ENCODE data around the gene OTP. TPM values are rescaled to one million over a fixed set of nuclear protein-coding genes. Genes with fewer than 3 reads are reported as not detected.
A peak's percentile ranks its signal among the peaks of the same experiment; 100 is the strongest.

Gene OTP
- total and polyA plus RNA-seq, 10 of the 15 experiments (the other 5 are each of a cell fraction or from before 2014, with no cell fraction given): 0.31 to 8.8 (median 2.4) TPM

GRCh38 chr5:77630114-77630680 is 8.3 kb downstream of the OTP start (continued):
- TF ChIP-seq E4F1 (IDR thresholded peaks at IDR 0.05; ENCODE audit: borderline replicate concordance, partially characterized antibody) (no peak), NR2C2 (IDR thresholded peaks at IDR 0.05; ENCODE audit: borderline replicate concordance, control insufficient read depth, insufficient read length, low read depth) (no peak), ZNF622 (IDR thresholded peaks at IDR 0.05) (no peak), FOS (IDR thresholded peaks at IDR 0.05; ENCODE audit: borderline replicate concordance, extremely low read depth, insufficient read length) (no peak)

- ChIA-PET SMC1A (ENCODE audit: uncharacterized antibody, unreplicated experiment) (interaction anchor here (0.6 to 3.5 kb wide), 7 partner anchors 33 to 249 kb away, joined by 3 to 30 read pairs (median 8); no protein-coding TSS in a partner anchor), CTCF (interaction anchor here (0.9 to 2.7 kb wide), 7 partner anchors 36 to 485 kb away, joined by 3 to 33 read pairs (median 4); partner anchors contain the start of gene WDR41)
- no peak for TF ChIP-seq RAD21 (IDR thresholded peaks at IDR 0.05; ENCODE audit: insufficient read depth, low read depth, low read length)
- TF ChIP-seq SIX5 (IDR thresholded peaks at IDR 0.05; ENCODE audit: low read depth, low read length, severe bottlenecking): no peak
- TF ChIP-seq RB1 (IDR thresholded peaks at IDR 0.05; ENCODE audit: borderline replicate concordance): peak; percentile 55; the same call in 1 of the 2 replicates
- TF ChIP-seq, protein P1, sequence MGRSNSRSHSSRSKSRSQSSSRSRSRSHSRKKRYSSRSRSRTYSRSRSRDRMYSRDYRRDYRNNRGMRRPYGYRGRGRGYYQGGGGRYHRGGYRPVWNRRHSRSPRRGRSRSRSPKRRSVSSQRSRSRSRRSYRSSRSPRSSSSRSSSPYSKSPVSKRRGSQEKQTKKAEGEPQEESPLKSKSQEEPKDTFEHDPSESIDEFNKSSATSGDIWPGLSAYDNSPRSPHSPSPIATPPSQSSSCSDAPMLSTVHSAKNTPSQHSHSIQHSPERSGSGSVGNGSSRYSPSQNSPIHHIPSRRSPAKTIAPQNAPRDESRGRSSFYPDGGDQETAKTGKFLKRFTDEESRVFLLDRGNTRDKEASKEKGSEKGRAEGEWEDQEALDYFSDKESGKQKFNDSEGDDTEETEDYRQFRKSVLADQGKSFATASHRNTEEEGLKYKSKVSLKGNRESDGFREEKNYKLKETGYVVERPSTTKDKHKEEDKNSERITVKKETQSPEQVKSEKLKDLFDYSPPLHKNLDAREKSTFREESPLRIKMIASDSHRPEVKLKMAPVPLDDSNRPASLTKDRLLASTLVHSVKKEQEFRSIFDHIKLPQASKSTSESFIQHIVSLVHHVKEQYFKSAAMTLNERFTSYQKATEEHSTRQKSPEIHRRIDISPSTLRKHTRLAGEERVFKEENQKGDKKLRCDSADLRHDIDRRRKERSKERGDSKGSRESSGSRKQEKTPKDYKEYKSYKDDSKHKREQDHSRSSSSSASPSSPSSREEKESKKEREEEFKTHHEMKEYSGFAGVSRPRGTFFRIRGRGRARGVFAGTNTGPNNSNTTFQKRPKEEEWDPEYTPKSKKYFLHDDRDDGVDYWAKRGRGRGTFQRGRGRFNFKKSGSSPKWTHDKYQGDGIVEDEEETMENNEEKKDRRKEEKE (IDR thresholded peaks at IDR 0.05): no peak
- TF ChIP-seq BHLHE40 (IDR thresholded peaks at IDR 0.05; ENCODE audit: borderline replicate concordance in 1 of 2, low read depth in 2 of 2, low read length in 1 of 2): 0 out of 4 replicates have a peak, but pooled peaks of 1 of the 2 experiments have one; percentile 17
- TF ChIP-seq ZBED1 (IDR thresholded peaks at IDR 0.05; ENCODE audit: borderline replicate concordance): no peak
- TF ChIP-seq RELA (IDR thresholded peaks at IDR 0.05; ENCODE audit: borderline replicate concordance, partially characterized antibody): no peak
- no peak for TF ChIP-seq EED (IDR thresholded peaks at IDR 0.05; ENCODE audit: low read depth)
- peak; percentile 61; the same call in 1 of the 2 replicates for TF ChIP-seq HDGF (IDR thresholded peaks at IDR 0.05)
- TF ChIP-seq POLR2AphosphoS5 (IDR thresholded peaks at IDR 0.05; ENCODE audit: low read length): no peak
Observed at GRCh38 chr5:77629509-77630113, 8.9 kb downstream of the OTP start.

More at GRCh38 chr5:77629509-77630113, 8.9 kb downstream of the OTP start:
- ATAC-seq: peak; percentile 7
- H3K27ac ChIP-seq (ENCODE audit: control insufficient read depth, insufficient read depth): no peak overlapping the region
- no peak for FAIRE-seq
- H3K9me3 ChIP-seq (replicated peaks; ENCODE audit: control insufficient read depth, insufficient read depth, low read length): peaks cover 3% of the 10 kb centered on the region; the same call in 2 of the 3 replicates
- H3K4me2 ChIP-seq (ENCODE audit: control insufficient read depth, insufficient read depth): peak overlapping the region; percentile 77
- no peaks in the 10 kb centered on the region for H4K20me1 ChIP-seq (ENCODE audit: control insufficient read depth, insufficient read depth)
- ChIA-PET POLR2A (interaction anchor here (0.6 to 2.3 kb wide), 14 partner anchors 8 to 250 kb away, joined by 3 to 13 read pairs (median 6); partner anchors contain the start of gene OTP), RAD21 (ENCODE audit: unreplicated experiment) (interaction anchor here (1.0 to 3.2 kb wide), 14 partner anchors 8 to 639 kb away, joined by 3 to 47 read pairs (median 10); partner anchors contain the start of gene WDR41)
- intact Hi-C loops (cut with micrococcal nuclease; ENCODE audit: unreplicated experiment) (loop anchor here (2.0 to 5.0 kb wide), 6 partner anchors 69 to 538 kb away; partner anchors contain the start of genes TBCA and WDR41), in situ Hi-C loops (cut with MboI) (no loop called here)
- 3% methylated on average over 30 of the region's 52 CpGs for WGBS (ENCODE audit: insufficient coverage, insufficient replicate concordance, low lambda C conversion rate, missing lambda C conversion rate)
- BruUV-seq (replicated peaks): no TSS peak
- H3K27me3 ChIP-seq (replicated peaks in 1 of 2; ENCODE audit: control insufficient read depth in 2 of 2, insufficient read depth in 2 of 2, low read length in 1 of 2): no peaks in the 10 kb centered on the region; a peak in 1 of 4 replicates
- H3K9ac ChIP-seq (ENCODE audit: control insufficient read depth, insufficient read depth, low read length): peak overlapping the region; percentile 25; the same call in 1 of the 2 replicates
- no peaks in the 10 kb centered on the region; the same call in 1 of the 2 replicates for H3K4me1 ChIP-seq (ENCODE audit: control insufficient read depth, insufficient read depth, low read length)
- H3K4me3 ChIP-seq: peak overlapping the region; percentile 59; the same call in 1 of the 2 replicates
- DNase-seq (ENCODE audit: low read depth, low spot score): no peak
- H3K79me2 ChIP-seq (ENCODE audit: control insufficient read depth, insufficient read depth, low read length): no peaks in the 10 kb centered on the region
- no peaks in the 10 kb centered on the region for H3K36me3 ChIP-seq (ENCODE audit: control insufficient read depth in 2 of 2, insufficient read depth in 2 of 2, low read length in 1 of 2)
- H2AFZ ChIP-seq (ENCODE audit: control insufficient read depth, low read depth, low read length): peak overlapping the region; percentile 78
